K562 (cell line): ENCODE measurements around the gene MRPL16. TPM values are rescaled to one million over a fixed set of nuclear protein-coding genes. Genes with fewer than 3 reads are reported as not detected.

Source experiments
- BCOR ChIP-seq: fragments of 450-650 bp; IDR thresholded peaks from 2 replicates; pipeline ENCODE4 v1.6.1; 2016
- DLX4 ChIP-seq: fragments of 250-450 bp; sonication (Bioruptor Pico); IDR thresholded peaks from 2 replicates; pipeline ENCODE4 v1.6.1; 2021; ENCODE audit warnings: mild to moderate bottlenecking
- ETV6 ChIP-seq, 3 experiments: fragments of 150-350 bp in 1 of 3; sonication (generic) in 1 of 3; formaldehyde crosslinking in 1 of 3; IDR thresholded peaks; 2 replicates each; pipeline versions ENCODE4 v1.6.1 to v1.8.0; 2014 to 2022; ENCODE audit warnings: borderline replicate concordance in 2 of 3, low read depth in 2 of 3, antibody characterized with exemption in 1 of 3, low read length in 1 of 3, mild to moderate bottlenecking in 1 of 3, missing genetic modification reagents in 1 of 3
- FOS ChIP-seq: IDR thresholded peaks from 3 replicates; pipeline ENCODE4 v1.6.1; 2011; ENCODE audit not compliant: insufficient read length; ENCODE audit errors: extremely low read depth
- MCM5 ChIP-seq: fragments of 450-650 bp; IDR thresholded peaks from 2 replicates; pipeline ENCODE4 v1.6.1; 2016; ENCODE audit warnings: low read depth
- NR3C1 ChIP-seq: sonication (generic); formaldehyde crosslinking; IDR thresholded peaks from 2 replicates; pipeline ENCODE4 v1.8.1; 2022; ENCODE audit warnings: missing genetic modification reagents
- PHB ChIP-seq: fragments of 250-450 bp; sonication (Bioruptor Pico); IDR thresholded peaks from 2 replicates; pipeline ENCODE4 v1.5.0; 2021
- RFX1 ChIP-seq: fragments of 450-650 bp; IDR thresholded peaks from 2 replicates; pipeline ENCODE4 v1.6.1; 2016; ENCODE audit warnings: mild to moderate bottlenecking, moderate library complexity
- SPI1 ChIP-seq: IDR thresholded peaks from 2 replicates; pipeline ENCODE4 v1.6.1; 2011; ENCODE audit warnings: low read depth, low read length, control low read depth, borderline replicate concordance
- ZC3H11A ChIP-seq: IDR thresholded peaks from 2 replicates; pipeline ENCODE4 v1.6.1; 2012; ENCODE audit warnings: low read depth, low read length, improper control_type of control experiment
- ZFX ChIP-seq: sonication (generic); formaldehyde crosslinking; IDR thresholded peaks from 2 replicates; pipeline ENCODE4 v1.8.0; 2022; ENCODE audit warnings: mild to moderate bottlenecking, missing genetic modification reagents, moderate library complexity
- ZNF197 ChIP-seq: fragments of 200-800 bp; sonication (Bioruptor generic); IDR thresholded peaks from 2 replicates; pipeline ENCODE4 v1.6.1; 2016; ENCODE audit warnings: low read depth, missing genetic modification characterization, missing compliant biosample characterization
- ZNF395 ChIP-seq: fragments of 200-800 bp; sonication (Bioruptor generic); IDR thresholded peaks from 2 replicates; pipeline ENCODE4 v1.6.1; 2017; ENCODE audit warnings: missing genetic modification characterization, missing compliant biosample characterization
- ZNF408 ChIP-seq: fragments of 250-450 bp; sonication (Bioruptor Pico); IDR thresholded peaks from 2 replicates; pipeline ENCODE4 v1.4.0; 2020; ENCODE audit warnings: low read depth, mild to moderate bottlenecking, moderate library complexity
- ZNF583 ChIP-seq: fragments of 250-450 bp; sonication (Bioruptor Pico); IDR thresholded peaks from 2 replicates; pipeline ENCODE4 v1.4.0; 2020
- ZNF830 ChIP-seq: fragments of 250-450 bp; sonication (Bioruptor Pico); IDR thresholded peaks from 2 replicates; pipeline ENCODE4 v1.5.0; 2021; ENCODE audit warnings: mild to moderate bottlenecking
- polyA plus RNA-seq, 8 experiments: library from polyadenylated mRNA; depleted of rRNA in 4 of 8; stranded (reverse) in 5 of 8; unstranded in 3 of 8; fragments of >200 nt; fragmentation: Nextera tagmentation in 2 of 8; fragmentation: Illumina TruSeq in 1 of 8; extraction: Ambion mirVana in 2 of 8; extraction: Trizol in 1 of 8; gene quantifications; 2 replicates each; pipeline versions ENCODE4 v1.2.1 to v1.2.3, GENCODE V29; 2011 to 2014; ENCODE audit warnings: inconsistent platforms in 1 of 8, missing spikeins in 1 of 8
- total RNA-seq, 7 experiments: library from RNA; depleted of rRNA in 6 of 7; stranded (reverse); fragments of >200 nt in 6 of 7; fragmentation: Illumina TruSeq in 2 of 7; extraction: Trizol in 2 of 7; gene quantifications; 2 replicates each; pipeline versions ENCODE4 v1.2.1 to v1.2.3, GENCODE V29; 2011 to 2021; ENCODE audit warnings: low replicate concordance in 1 of 7
- TF ChIP-seq, protein P1 (sequence below), 3 experiments: fragments of 200-800 bp in 1 of 3; sonication (Bioruptor generic) in 1 of 3; sonication (generic) in 1 of 3; formaldehyde crosslinking in 1 of 3; IDR thresholded peaks; 2 replicates each; pipeline versions ENCODE4 v1.6.1 to v1.8.0; 2016 to 2022; ENCODE audit warnings: mild to moderate bottlenecking in 2 of 3, missing compliant biosample characterization in 2 of 3, missing genetic modification characterization in 2 of 3, missing genetic modification reagents in 1 of 3
- TF ChIP-seq, protein P2 (sequence below): fragments of 450-650 bp; formaldehyde crosslinking; IDR thresholded peaks from 2 replicates; pipeline ENCODE4 v1.4.0; 2020; ENCODE audit warnings: mild to moderate bottlenecking
- TF ChIP-seq, protein P3 (sequence below): sonication (generic); formaldehyde crosslinking; IDR thresholded peaks from 2 replicates; pipeline ENCODE4 v1.8.1; 2023; ENCODE audit warnings: mild to moderate bottlenecking, missing genetic modification reagents

Gene MRPL16
- total and polyA plus RNA-seq, 9 of the 15 experiments (the other 6 are each of a cell fraction or from before 2014, with no cell fraction given): 63.3 to 209 (median 157) TPM

DNA sequence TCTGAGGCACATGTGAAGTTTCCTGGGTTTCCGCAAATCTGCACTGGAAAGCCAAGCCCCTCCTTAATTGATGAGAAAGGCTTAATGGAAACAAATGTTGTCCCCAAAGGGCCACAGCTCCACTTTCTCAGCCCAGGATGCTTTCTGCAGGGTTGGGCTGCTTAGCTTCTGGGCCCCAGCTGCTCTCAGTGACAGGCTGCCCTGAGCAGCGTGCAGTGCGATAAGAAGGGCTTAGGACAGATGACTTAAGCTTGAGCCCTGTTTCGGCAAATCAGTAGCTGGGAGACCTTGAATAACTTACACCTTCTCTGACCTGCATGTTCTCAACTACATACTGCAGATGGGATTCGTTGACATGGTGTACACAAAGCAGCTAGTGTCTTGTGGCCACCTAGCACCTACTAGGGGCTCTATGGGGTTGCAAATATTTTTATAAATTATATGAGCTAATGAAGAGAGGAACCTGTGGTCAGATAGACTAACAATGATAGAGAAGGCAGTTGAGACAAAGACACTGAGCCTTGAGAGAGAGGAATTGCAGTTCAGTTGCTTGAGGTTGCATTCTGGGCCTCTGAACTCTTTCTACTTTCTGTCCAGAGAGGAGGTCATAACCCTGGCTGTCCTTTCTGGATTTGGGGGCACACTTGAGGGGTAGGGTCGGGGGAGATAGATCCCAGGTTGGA is 43.9 kb downstream of the MRPL16 start (continued):
- TF ChIP-seq ZNF395 (CRISPR knock-in tag): no peak
- TF ChIP-seq RFX1: no peak
- no peak for TF ChIP-seq FOS
- no peak for TF ChIP-seq SPI1
- TF ChIP-seq ETV6 (IDR thresholded peaks at IDR 0.05; ENCODE audit: borderline replicate concordance in 1 of 2, low read depth in 2 of 2, low read length in 1 of 2): no peak
- TF ChIP-seq ETV6 (CRISPR knock-in tag; IDR thresholded peaks at IDR 0.05; ENCODE audit: borderline replicate concordance): no peak
- TF ChIP-seq ZC3H11A: no peak
- TF ChIP-seq ZNF583: no peak
- no peak for TF ChIP-seq ZNF830
- TF ChIP-seq ZFX (CRISPR knock-in tag): no peak
- TF ChIP-seq, protein P1, sequence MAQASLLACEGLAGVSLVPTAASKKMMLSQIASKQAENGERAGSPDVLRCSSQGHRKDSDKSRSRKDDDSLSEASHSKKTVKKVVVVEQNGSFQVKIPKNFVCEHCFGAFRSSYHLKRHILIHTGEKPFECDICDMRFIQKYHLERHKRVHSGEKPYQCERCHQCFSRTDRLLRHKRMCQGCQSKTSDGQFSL (CRISPR knock-in tag; IDR thresholded peaks at IDR 0.05): no peak
- TF ChIP-seq, protein P1 (tag; IDR thresholded peaks at IDR 0.05): no peak
- TF ChIP-seq, protein P2, sequence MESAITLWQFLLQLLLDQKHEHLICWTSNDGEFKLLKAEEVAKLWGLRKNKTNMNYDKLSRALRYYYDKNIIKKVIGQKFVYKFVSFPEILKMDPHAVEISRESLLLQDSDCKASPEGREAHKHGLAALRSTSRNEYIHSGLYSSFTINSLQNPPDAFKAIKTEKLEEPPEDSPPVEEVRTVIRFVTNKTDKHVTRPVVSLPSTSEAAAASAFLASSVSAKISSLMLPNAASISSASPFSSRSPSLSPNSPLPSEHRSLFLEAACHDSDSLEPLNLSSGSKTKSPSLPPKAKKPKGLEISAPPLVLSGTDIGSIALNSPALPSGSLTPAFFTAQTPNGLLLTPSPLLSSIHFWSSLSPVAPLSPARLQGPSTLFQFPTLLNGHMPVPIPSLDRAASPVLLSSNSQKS (CRISPR knock-in tag): no peak
- TF ChIP-seq DLX4 (CRISPR knock-in tag): no peak
- TF ChIP-seq ZNF408: no peak
- TF ChIP-seq NR3C1 (CRISPR knock-in tag): no peak
- TF ChIP-seq MCM5: no peak
- TF ChIP-seq ZNF197 (CRISPR knock-in tag): no peak
- no peak for TF ChIP-seq PHB
- TF ChIP-seq BCOR: no peak
- TF ChIP-seq, protein P3, sequence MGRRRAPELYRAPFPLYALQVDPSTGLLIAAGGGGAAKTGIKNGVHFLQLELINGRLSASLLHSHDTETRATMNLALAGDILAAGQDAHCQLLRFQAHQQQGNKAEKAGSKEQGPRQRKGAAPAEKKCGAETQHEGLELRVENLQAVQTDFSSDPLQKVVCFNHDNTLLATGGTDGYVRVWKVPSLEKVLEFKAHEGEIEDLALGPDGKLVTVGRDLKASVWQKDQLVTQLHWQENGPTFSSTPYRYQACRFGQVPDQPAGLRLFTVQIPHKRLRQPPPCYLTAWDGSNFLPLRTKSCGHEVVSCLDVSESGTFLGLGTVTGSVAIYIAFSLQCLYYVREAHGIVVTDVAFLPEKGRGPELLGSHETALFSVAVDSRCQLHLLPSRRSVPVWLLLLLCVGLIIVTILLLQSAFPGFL (CRISPR knock-in tag): no peak
